A673 (cell line): ENCODE data around the gene FSTL4.

Experiments
- EZH2 ChIP-seq: fragments of 200-600 bp; sonication (generic); IDR thresholded peaks from 2 replicates; pipeline ENCODE4 v1.6.1; 2017; ENCODE audit warnings: borderline replicate concordance, low read depth, mild to moderate bottlenecking, mixed read lengths, antibody characterized with exemption, low read length; ENCODE audit not compliant: poor library complexity, severe bottlenecking
- TF ChIP-seq, protein P1 (sequence below): fragments of 300-800, 200-600 bp; sonication (generic); conservative IDR thresholded peaks from 2 replicates; pipeline ENCODE4 v1.5.1; 2017; ENCODE audit warnings: low read depth, mild to moderate bottlenecking, antibody characterized with exemption, low read length, moderate library complexity, mixed read lengths

DNA sequence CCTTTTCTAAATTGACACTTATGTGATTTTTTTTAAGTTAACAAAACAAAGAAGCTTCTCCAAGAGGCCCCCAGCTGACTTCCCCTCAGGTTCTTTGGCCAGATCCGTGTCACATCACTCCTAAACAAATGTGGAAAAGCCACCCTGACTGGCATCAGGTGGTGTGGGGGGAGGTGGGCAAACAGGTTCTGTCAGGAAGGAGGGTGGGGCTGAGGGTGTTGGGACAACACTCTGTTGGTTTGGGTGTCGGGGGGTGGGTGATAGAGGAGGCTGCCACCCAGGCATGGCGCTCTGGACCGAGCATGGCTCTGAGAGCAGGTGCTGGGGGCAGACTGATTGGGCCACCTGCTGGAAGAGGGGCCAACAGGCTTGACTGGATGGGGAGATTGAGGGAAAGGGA is 349.7 kb downstream of the FSTL4 start:
- TF ChIP-seq, protein P1, sequence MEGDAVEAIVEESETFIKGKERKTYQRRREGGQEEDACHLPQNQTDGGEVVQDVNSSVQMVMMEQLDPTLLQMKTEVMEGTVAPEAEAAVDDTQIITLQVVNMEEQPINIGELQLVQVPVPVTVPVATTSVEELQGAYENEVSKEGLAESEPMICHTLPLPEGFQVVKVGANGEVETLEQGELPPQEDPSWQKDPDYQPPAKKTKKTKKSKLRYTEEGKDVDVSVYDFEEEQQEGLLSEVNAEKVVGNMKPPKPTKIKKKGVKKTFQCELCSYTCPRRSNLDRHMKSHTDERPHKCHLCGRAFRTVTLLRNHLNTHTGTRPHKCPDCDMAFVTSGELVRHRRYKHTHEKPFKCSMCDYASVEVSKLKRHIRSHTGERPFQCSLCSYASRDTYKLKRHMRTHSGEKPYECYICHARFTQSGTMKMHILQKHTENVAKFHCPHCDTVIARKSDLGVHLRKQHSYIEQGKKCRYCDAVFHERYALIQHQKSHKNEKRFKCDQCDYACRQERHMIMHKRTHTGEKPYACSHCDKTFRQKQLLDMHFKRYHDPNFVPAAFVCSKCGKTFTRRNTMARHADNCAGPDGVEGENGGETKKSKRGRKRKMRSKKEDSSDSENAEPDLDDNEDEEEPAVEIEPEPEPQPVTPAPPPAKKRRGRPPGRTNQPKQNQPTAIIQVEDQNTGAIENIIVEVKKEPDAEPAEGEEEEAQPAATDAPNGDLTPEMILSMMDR = no peak
- TF ChIP-seq EZH2 = no peak
